ENCODE data around the gene APLF. TPM values are rescaled to one million over a fixed set of nuclear protein-coding genes. Genes with fewer than 3 reads are reported as not detected.
"Not testable (repeated sequence)": the region's sequence is repeated elsewhere in the genome, so short reads cannot be mapped to it uniquely, and the experiment has no call there.

The APLF gene
- total RNA-seq, 1 donor = 8.6 TPM

DNA sequence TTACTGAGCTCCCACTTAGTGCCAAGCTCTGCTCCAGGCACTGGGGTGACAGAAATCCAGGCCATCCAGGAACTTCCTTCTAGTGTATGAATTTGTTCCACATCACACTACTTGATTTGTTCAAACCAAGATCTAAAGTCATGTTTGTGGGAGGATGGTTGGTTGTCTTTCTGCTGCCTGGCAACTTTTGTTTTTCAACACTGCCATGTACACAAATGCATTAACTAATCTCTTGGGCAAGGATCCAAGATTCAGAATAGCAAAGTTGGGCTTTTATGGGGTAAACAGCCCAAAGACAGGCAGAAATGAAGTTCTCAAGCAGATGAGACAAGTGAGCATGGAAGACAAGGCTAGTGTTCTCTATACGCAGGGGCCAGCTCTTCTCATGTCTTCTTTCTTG, 122.6 kb downstream of the APLF start:
- H3K4me3 ChIP-seq (ENCODE audit: low read depth, low read length) = no peak overlapping the region
- TF ChIP-seq, protein P1, sequence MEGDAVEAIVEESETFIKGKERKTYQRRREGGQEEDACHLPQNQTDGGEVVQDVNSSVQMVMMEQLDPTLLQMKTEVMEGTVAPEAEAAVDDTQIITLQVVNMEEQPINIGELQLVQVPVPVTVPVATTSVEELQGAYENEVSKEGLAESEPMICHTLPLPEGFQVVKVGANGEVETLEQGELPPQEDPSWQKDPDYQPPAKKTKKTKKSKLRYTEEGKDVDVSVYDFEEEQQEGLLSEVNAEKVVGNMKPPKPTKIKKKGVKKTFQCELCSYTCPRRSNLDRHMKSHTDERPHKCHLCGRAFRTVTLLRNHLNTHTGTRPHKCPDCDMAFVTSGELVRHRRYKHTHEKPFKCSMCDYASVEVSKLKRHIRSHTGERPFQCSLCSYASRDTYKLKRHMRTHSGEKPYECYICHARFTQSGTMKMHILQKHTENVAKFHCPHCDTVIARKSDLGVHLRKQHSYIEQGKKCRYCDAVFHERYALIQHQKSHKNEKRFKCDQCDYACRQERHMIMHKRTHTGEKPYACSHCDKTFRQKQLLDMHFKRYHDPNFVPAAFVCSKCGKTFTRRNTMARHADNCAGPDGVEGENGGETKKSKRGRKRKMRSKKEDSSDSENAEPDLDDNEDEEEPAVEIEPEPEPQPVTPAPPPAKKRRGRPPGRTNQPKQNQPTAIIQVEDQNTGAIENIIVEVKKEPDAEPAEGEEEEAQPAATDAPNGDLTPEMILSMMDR (IDR thresholded peaks at IDR 0.05; ENCODE audit: insufficient read depth, low read depth, low read length) = no peak
- DNase-seq (ENCODE audit: low read depth) = no peak

DNA sequence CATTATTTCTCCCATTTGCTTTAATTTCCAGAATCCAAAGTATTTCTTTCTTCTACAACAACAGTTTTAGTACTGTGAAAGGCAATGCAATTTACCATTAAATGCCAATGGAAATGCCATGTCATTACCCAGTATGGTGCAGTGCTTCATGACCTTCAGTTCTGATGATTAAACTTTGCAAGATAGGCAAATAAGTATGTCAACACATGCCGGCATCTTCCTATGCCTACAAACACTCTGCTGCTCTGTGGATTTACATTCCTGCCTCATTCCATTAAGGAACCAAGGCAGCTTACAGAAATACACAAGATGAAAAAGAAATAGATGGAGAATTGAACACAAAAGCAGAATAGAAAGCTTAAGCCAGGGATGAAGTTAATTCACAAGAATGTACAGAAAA, 123.3 kb downstream of the APLF start:
- no peak for DNase-seq (ENCODE audit: low read depth)

DNA sequence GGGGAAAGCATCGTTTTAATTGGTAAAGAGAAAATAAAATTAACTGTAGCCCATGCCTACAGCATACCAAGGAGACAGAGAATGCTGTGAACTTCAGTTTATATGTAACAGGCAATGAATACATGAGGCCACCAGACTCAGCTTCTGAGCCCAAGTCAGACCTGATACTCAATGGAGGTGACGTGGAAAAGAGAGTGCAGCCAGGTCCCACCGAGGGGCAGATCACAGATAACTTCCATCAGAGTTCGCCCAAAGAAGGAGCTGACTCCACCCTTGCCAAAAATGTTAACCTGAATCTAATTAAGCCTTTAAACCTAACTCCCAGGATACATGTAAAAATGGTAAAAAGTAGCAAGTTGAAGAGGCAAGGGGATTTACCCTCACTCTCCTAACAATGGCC, 123.8 kb downstream of the APLF start:
- DNase-seq (ENCODE audit: low read depth) = no peak
- TF ChIP-seq, protein P1 (IDR thresholded peaks at IDR 0.05; ENCODE audit: insufficient read depth, low read depth, low read length) = no peak
- H3K4me3 ChIP-seq (ENCODE audit: low read depth, low read length) = no peak overlapping the region

More for the DNA sequence above, 123.3 kb downstream of the APLF start:
- H3K4me3 ChIP-seq (ENCODE audit: low read depth, low read length) = no peak overlapping the region
- TF ChIP-seq, protein P1 (IDR thresholded peaks at IDR 0.05; ENCODE audit: insufficient read depth, low read depth, low read length) = no peak

DNA sequence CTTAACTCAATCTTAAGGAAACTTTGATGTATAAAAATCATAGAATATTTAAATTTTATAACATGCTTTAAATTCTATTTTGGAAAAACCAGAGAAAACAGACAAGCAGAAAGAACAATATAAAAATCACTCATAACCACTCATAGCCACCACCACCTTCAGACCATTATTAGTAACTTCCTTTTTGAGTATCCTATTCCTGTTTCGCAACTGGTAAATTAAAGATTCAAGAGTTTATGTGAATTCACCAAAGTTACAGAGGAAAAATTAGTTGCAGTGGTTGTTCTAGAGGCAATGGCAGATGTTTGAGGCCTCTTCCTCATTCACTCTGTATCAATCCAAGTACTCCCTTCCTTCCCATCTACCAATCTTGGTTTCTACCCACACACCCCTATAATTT, 126.7 kb downstream of the APLF start:
- TF ChIP-seq, protein P1 (IDR thresholded peaks at IDR 0.05; ENCODE audit: insufficient read depth, low read depth, low read length) = no peak
- DNase-seq (ENCODE audit: low read depth) = no peak
- no peak overlapping the region for H3K4me3 ChIP-seq (ENCODE audit: low read depth, low read length)

DNA sequence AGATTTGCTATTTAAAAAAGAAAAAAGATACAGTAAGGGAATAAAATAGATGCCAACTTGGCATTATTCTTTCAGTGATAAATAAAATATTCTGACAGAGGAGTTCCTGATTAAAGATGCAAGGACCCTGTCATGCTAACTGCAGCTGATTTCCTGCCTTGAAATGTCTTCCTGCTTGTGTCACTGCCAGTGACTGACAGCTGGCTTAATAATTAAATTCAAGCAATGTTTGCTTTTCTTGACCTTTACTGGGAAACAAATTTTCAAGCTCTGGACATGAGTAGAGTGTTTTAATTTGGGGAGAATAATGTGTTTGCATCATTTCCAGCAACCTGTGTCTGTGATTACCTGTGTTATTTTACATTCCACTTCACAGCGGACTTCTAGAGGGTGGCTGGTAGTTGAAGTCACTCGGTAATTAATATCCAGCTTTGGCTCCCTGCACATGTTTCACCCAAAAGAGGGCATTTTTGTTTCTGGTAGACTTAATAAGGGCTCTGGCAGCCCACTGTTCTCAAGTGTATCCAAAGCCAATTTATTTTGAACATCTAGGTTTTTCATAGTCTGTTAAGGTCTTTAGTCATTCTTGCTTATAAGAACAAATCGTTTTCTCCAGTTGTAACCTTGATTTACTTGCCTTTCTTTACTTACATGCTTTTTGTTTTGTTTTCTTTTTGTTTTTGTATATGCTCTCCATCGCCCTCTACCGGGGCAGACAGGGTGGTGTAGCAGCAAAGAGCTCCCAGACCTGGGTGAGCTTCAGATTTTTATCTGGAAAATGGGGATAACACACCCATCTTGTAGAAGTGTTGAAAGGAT, 127.5 kb downstream of the APLF start:
- TF ChIP-seq, protein P1 (IDR thresholded peaks at IDR 0.05; ENCODE audit: insufficient read depth, low read depth, low read length) = peak; percentile 95
- no peak overlapping the region for H3K4me3 ChIP-seq (ENCODE audit: low read depth, low read length)
- DNase-seq (ENCODE audit: low read depth) = peak; percentile 55

DNA sequence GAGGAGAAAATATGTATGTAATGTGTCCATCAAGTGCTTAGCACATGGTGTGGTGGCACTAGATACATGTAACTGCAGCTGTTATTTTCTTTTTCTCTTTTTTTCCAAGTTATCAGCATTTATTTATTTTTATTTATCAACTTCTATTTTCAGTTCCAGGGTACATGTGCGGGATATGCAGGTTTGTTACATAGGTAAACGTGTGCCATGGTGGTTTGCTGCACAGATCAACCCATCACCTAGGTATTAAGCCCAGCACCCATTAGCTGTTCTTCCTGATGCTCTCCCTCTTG, 128.1 kb downstream of the APLF start:
- DNase-seq (ENCODE audit: low read depth) = not testable (repeated sequence)

DNA sequence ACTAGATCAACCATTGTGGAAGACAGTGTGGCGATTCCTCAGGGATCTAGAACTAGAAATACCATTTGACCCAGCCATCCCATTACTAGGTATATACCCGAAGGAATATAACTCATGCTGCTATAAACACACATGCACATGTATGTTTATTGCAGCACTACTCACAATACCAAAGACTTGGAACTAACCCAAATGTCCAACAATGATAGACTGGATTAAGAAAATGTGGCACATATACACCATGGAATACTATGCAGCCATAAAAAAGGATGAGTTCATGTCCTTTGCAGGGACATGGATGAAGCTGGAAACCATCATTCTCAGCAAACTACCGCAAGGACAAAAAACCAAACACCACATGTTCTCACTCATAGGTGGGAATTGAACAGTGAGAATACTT, 133.1 kb downstream of the APLF start:
- DNase-seq (ENCODE audit: low read depth); H3K4me3 ChIP-seq (ENCODE audit: low read depth, low read length): not testable (repeated sequence)

More for the DNA sequence above, 128.1 kb downstream of the APLF start:
- H3K4me3 ChIP-seq (ENCODE audit: low read depth, low read length) = not testable (repeated sequence)

DNA sequence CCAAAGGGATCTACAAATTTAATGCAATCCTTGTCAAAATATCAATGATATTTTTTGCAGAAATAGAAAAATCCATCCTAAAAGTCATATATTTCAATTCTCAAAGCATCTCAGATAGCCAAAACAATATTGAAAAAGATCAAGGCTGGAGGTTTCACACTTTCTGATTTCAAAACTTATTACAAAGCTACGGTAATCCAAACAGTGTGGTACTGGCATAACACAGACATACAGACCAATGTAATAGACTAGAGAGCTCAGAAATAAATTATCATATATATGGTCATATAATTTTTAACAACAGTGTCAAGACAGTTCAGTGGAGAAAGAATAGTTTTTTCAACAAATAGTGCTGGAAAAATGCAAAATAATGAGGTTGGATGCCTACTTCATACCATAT, 135.7 kb downstream of the APLF start:
- H3K4me3 ChIP-seq (ENCODE audit: low read depth, low read length) = no peak overlapping the region
- TF ChIP-seq, protein P1 (IDR thresholded peaks at IDR 0.05; ENCODE audit: insufficient read depth, low read depth, low read length) = no peak
- no peak for DNase-seq (ENCODE audit: low read depth)
